Lung (tissue), 13 donors: ENCODE data around the gene VSTM5. TPM values are rescaled to one million over a fixed set of nuclear protein-coding genes. Genes with fewer than 3 reads are reported as not detected.

ENCODE experiments used
- ATAC-seq: fragments of 200-7000 bp; cut with Tn5 transposase; one replicate; pipeline ENCODE4 v1.9.1; 2020; ENCODE audit warnings: moderate number of reproducible peaks; ENCODE audit not compliant: insufficient read depth, low FRiP score
- DNase-seq, 3 donors: peaks; one replicate each; pipeline ENCODE4 v3.0.0-alpha.2; 2013 to 2017
- H3K27ac ChIP-seq, 2 donors: one replicate each; pipeline ENCODE4 v1.5.1; 2013; ENCODE audit warnings: mild to moderate bottlenecking in 2 of 2, moderate library complexity in 2 of 2, control low read depth in 1 of 2, inconsistent platforms in 1 of 2, low read depth in 1 of 2, low read length in 1 of 2
- H3K27me3 ChIP-seq, 3 donors: one replicate each; pipeline ENCODE4 v1.5.1; 2013; ENCODE audit warnings: low read length in 2 of 3; ENCODE audit not compliant: control insufficient read depth in 3 of 3, insufficient read depth in 3 of 3
- H3K36me3 ChIP-seq, 4 donors: one replicate each; pipeline ENCODE4 v1.5.1; 2013; ENCODE audit warnings: low read length in 4 of 4, mild to moderate bottlenecking in 1 of 4, moderate library complexity in 1 of 4; ENCODE audit not compliant: control insufficient read depth in 4 of 4, insufficient read depth in 4 of 4
- H3K4me1 ChIP-seq, 5 donors: one replicate each; pipeline ENCODE4 v1.5.1; 2013; ENCODE audit warnings: low read length in 5 of 5, mild to moderate bottlenecking in 2 of 5, moderate library complexity in 1 of 5; ENCODE audit not compliant: control insufficient read depth in 5 of 5, insufficient read depth in 5 of 5
- H3K4me3 ChIP-seq: one replicate; pipeline ENCODE4 v1.5.1; 2013; ENCODE audit warnings: mild to moderate bottlenecking, control low read depth, moderate library complexity
- H3K9ac ChIP-seq, 2 donors: one replicate each; pipeline ENCODE4 v1.5.1; 2013; ENCODE audit warnings: low read length in 2 of 2, control low read depth in 1 of 2; ENCODE audit not compliant: insufficient read depth in 1 of 2
- H3K9me3 ChIP-seq, 4 donors: one replicate each; pipeline ENCODE4 v1.5.1; 2013; ENCODE audit warnings: low read length in 3 of 4, mild to moderate bottlenecking in 1 of 4, moderate library complexity in 1 of 4; ENCODE audit not compliant: control insufficient read depth in 4 of 4, insufficient read depth in 3 of 4
- CTCF ChIP-seq: IDR thresholded peaks from 2 replicates; pipeline ENCODE4 v1.5.1; 2012; ENCODE audit warnings: mild to moderate bottlenecking; ENCODE audit errors: control extremely low read depth, extremely low read depth
- WGBS, 2 donors: extraction: QIAGEN DNeasy Blood & Tissue Kit; methylation state at CpG; one replicate each; pipeline ENCODE4 v1.1.7; 2013; 5-methylcytosine and 5-hydroxymethylcytosine counted together
- polyA plus RNA-seq, 2 donors: library from polyadenylated mRNA; stranded (reverse); fragments of 200-250 nt; gene quantifications; one replicate each; pipeline ENCODE4 v1.2.1, GENCODE V29; 2013
- small RNA-seq: library from RNA; depleted of rRNA; stranded (forward); fragments of <200 nt; gene quantifications from one replicate; pipeline ENCODE3, GENCODE V24; 2014; ENCODE audit warnings: low replicate concordance
- total RNA-seq, 2 donors: library from RNA; depleted of rRNA in 1 of 2; stranded (reverse); fragments of >200 nt in 1 of 2; gene quantifications; one replicate each; pipeline ENCODE4 v1.2.1, GENCODE V29; 2014 to 2021
- donor health status: control.
- donor health status: control.
- donor health status: Bipolar disorder and iron deficiency.
- donor health status: healthy.
- donor health status: DM: yes; HTN: yes; CAD: no.

VSTM5 gene
- total and polyA plus RNA-seq, 4 donors = 0.08 to 0.58 (median 0.25) TPM

- DNase-seq (no peak), ATAC-seq (no peak)
- no peaks in the 10 kb centered on the region for H3K36me3 ChIP-seq
- H3K27ac ChIP-seq = no peak overlapping the region
- no peak for TF ChIP-seq CTCF
- peaks cover 0 to 11% (median 0%) of the 10 kb centered on the region in 4 donors for H3K9me3 ChIP-seq
- H3K4me3 ChIP-seq = no peak overlapping the region
- no peak overlapping the region for H3K9ac ChIP-seq
- H3K27me3 ChIP-seq = no peaks in the 10 kb centered on the region
- no peaks in the 10 kb centered on the region for H3K4me1 ChIP-seq
- 96 to 98% methylated on average over 4 of the region's 4 CpGs for WGBS, 2 donors
Measured at GRCh38 chr11:93772123-93772522, 78.3 kb downstream of the VSTM5 start.

GRCh38 chr11:93770160-93770559, 80.3 kb downstream of the VSTM5 start:
- DNase-seq = no peak
- Histone ChIP-seq H3K4me3 (no peak overlapping the region), H3K36me3 (no peaks in the 10 kb centered on the region), H3K4me1 (peaks cover 0 to 3% (median 0%) of the 10 kb centered on the region in 5 donors), H3K9ac (no peak overlapping the region), H3K27me3 (no peaks in the 10 kb centered on the region), H3K27ac (no peak overlapping the region), H3K9me3 (peaks cover 0 to 11% (median 0%) of the 10 kb centered on the region in 4 donors)
- 40 to 42% methylated on average over 1 of the region's 1 CpG for WGBS, 2 donors
- TF ChIP-seq CTCF = no peak
- no peak for ATAC-seq

Small RNA genes within 50 kb of the gene (small RNA-seq; reads per million reads assigned to genes)
- gene RF00019 = not detected

Other genes starting within 250 kb of the VSTM5 start
- 10 to 100 TPM in 1 of 2 donors, 1 to 10 TPM in 1; 7.5 to 31.5 TPM for gene CEP295, start 188.9 kb downstream of the VSTM5 start, total RNA-seq
- gene CEP295, start 188.9 kb downstream of the VSTM5 start, polyA plus RNA-seq = 1 to 10 TPM; 3.5 to 8.5 TPM
- 100 to 1,000 TPM in 1 of 2 donors, 10 to 100 TPM in 1; 70.6 to 315 TPM for gene TAF1D, start 109.1 kb downstream of the VSTM5 start, total RNA-seq
- gene TAF1D, start 109.1 kb downstream of the VSTM5 start, polyA plus RNA-seq = 100 to 1,000 TPM in 1 of 2 donors, 10 to 100 TPM in 1; 58.1 to 226 TPM
- 10 to 100 TPM; 20.4 to 66.1 TPM for gene C11orf54, start 108.9 kb downstream of the VSTM5 start, total RNA-seq
- gene C11orf54, start 108.9 kb downstream of the VSTM5 start, polyA plus RNA-seq = 10 to 100 TPM; 20.8 to 23.3 TPM
- gene MED17, start 66.3 kb downstream of the VSTM5 start, total RNA-seq = 10 to 100 TPM; 27.8 to 56.8 TPM
- 10 to 100 TPM in 1 of 2 donors, 1 to 10 TPM in 1; 9.2 to 13.0 TPM for gene MED17, start 66.3 kb downstream of the VSTM5 start, polyA plus RNA-seq
- not detected for gene HEPHL1, start 170.7 kb upstream of the VSTM5 start, total RNA-seq
- gene HEPHL1, start 170.7 kb upstream of the VSTM5 start, polyA plus RNA-seq = not detected